Stimulated activated CD4-positive, alpha-beta T cell treated with anti-CD3 and anti-CD28 coated beads, Interleukin-15, amount 100 ng/mL, for 48 hours (primary cell): ENCODE results near the gene ZACN.
"Not testable (repeated sequence)": the region's sequence is repeated elsewhere in the genome, so short reads cannot be mapped to it uniquely, and the experiment has no call there.

Experiments
- DNase-seq, 2 donors: peaks; one replicate each; pipeline ENCODE4 v3.0.0-alpha.2; 2020; ENCODE audit warnings: low read depth in 2 of 2

Gene ZACN

DNA sequence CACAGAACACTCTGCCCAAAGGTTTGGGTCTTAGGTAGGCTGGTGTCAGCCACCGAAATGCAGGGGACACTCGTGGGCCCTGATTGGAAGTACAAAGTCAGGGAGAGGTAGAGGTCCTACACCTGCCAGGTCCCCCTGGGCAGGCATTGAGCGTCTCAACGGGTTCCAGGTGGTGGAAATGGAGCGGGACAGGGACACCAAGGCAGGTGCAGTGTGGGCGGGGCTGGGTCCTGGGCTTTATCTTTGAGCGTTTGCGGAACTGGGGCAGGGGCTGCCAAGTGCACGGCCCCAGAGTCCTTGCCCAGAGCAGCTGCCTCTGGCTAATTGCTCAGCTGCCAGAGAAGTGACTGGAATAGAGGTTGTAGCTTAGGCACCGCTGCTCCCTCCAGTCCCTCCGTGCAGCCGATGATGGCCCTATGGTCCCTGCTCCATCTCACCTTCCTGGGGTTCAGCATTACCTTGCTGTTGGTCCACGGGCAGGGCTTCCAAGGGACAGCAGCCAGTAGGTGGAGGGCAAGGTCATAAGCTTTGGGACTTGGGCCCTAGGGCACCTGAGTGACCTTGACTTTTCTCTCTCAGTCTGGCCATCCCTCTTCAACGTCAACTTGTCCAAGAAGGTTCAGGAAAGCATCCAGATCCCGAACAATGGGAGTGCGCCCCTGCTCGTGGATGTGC, at the start of gene ZACN:
TSS of gene ZACN (plus strand) at position 323 of the 675 bp plus-strand sequence. CDS start at position 406, 83 bp downstream.
- DNase-seq: no peak

- no peak for DNase-seq
Measured at GRCh38 chr17:76032073-76032779, 46.8 kb upstream of the ZACN start.

- no peak for DNase-seq
Measured at GRCh38 chr17:76032780-76033108, 46.2 kb upstream of the ZACN start.

GRCh38 chr17:76033139-76033538, 45.8 kb upstream of the ZACN start:
- no peak for DNase-seq

DNA sequence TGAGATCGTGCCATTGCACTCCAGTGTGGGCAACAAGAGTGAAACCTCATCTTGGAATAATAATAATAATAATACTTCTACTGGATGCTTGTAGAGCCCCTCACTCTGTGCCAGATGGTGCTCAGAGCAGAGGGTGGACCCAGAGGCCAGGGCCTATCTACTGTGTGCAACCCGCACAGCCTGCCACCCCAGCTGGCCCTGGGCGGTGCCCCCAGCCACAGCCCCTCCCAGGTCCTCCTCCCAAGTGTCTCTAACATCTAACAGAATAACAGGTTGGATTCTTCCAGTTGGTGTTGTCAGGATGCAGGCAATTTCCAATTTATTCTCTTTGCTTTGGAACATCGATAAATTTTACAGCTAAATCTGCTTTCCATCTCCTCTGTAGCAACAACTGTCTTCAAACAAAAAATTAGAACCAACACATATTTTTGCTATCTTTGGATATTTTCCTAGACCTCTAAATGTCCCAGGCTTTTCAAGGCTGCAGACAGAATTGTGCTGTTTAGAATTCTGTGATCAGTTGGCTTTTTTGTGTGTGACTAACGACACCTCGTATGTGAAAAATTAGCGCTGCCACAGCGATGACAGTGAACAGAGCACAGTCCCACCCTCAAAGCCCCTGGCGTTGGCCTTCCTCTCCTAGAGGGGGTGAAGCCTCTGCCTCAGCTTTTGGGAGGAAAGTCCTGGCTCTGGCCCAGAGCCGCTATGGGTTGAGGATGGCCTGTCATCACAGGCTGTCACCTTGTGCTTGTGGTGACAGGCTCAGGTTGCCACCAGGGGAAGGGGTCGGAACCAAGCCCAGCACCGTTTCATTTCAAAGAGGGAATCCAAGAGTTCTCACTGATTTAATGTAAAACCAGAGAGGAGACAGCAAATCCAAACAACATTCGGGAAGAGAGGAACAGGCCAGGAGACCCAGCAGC, 44.3 kb upstream of the ZACN start:
- no peak for DNase-seq

- no peak for DNase-seq
Measured at GRCh38 chr17:76036497-76037261, 42.3 kb upstream of the ZACN start.

DNA sequence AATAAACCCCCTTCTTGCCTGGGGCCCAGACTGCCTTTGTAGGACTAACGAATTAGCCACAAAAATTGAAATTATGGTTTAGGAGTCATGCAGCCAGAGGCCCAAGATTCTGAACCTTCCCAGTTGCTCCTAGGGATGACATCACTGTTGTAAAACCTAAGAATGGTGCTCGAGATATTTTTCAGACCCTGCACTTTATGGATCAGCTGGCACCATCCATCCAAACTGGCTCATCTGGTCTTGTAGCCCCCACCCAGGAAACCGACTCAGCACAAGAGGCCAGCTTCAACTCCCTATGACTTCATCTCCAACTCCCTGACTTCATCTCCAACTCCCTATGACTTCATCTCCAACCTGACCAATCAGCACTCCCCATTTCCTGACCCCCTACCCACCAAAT, 40.9 kb upstream of the ZACN start:
- DNase-seq: no peak

- no peak for DNase-seq
Measured at GRCh38 chr17:76039121-76039520, 39.9 kb upstream of the ZACN start.

- no peak for DNase-seq
Measured at GRCh38 chr17:76040376-76040775, 38.6 kb upstream of the ZACN start.

DNA sequence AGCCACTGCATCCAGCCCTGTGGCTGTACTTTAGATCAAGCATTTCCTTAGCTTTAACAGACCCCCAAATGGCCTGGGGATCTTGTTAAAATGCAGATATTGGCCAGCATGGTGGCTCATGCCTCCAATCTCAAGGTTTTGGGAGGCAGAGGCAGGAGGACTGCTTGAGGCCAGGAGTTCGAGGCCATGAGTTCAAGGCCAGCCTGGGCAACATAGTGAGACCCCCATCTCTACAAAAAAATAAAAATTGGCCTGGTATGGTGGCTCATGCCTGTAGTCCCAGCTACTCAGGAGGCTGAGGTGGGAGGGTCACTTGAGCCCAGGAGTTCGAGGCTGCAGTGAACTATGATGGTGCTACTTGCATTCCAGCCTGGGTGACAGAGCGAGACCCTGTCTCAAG, 36.1 kb upstream of the ZACN start:
- DNase-seq: not testable (repeated sequence)

GRCh38 chr17:76044475-76045007, 34.4 kb upstream of the ZACN start:
- not testable (repeated sequence) for DNase-seq

- DNase-seq: no peak
Measured at GRCh38 chr17:76046064-76046463, 32.9 kb upstream of the ZACN start.

GRCh38 chr17:76048025-76048605, 30.9 kb upstream of the ZACN start:
- DNase-seq: no peak

- DNase-seq: no peak
Measured at GRCh38 chr17:76048711-76049110, 30.3 kb upstream of the ZACN start.

DNA sequence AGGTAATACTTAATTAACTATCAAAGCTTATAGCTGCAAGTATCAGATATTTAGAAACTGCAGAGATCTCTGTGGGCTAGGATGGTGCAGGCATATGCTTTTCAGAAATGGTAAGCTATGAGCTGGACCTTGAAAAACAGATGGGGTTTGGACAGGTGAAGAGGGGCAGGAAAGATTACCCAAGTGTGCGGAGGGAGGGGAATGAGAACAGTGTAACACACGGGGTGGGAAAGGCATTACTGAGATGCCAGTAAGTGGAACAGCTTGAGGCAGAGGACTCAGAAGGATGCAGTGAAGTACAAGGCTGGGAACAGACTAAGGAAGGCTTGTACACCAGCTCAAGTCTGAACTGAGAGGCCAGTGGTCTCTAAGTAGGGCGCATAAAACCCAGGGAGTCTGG, 29.7 kb upstream of the ZACN start:
- no peak for DNase-seq

DNA sequence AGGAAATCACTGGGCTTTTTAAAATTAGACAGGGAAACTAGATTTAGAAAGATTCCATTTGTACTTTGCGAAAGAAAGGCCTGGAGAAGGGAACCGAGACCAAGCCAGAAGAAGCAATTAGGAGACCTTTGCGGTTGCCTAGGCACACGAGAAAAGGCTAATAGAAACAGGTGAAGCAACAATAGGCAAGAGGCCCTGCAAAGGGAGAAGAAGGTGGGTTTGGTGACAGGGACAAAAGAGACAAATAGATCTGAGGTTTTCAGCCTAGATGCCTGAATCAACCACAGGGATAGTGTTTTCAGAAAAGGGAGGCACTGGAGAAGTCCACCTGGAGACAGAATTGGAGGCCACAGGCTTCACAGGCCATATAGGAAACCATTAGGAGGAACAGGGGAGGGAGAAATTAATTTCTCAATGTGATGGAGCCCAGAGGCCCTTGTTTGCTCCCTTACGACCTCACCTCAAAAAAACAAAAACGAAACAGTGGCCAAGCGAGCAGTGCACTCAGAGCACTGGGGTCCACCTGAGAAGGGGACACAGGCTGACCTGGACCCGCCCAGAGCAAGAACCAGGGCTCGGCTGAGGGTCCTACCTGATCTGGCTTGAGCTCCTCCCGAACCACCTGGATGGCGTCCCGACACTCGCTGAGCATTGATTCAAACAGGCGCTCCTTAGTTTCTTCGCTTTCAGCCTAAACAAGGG, 29.0 kb upstream of the ZACN start:
- DNase-seq: no peak

GRCh38 chr17:76050538-76051467, 28.2 kb upstream of the ZACN start:
- no peak for DNase-seq

DNA sequence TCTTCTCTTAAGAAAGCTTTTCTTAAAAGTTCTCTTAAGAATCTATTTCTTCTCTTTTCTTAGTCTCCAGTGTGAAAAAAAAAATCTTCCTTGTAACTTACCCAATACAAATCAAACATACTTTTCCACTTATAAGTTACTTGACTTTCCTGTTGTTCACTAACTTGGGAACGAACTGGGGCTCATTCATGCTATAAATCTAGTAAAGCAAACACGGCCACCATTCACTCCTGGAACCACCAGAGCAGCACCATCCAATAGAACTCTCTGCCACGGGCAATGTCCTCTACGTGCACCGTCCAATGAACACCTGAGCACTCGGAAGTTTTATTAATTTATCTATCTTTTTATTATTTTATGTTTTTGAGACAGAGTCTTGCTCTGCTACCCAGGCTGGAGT, 27.4 kb upstream of the ZACN start:
- DNase-seq: no peak
